Esophagus muscularis mucosa (tissue), 4 donors: ENCODE measurements around the gene CDCP2.

ENCODE experiments used
- EP300 ChIP-seq: sonication (generic); formaldehyde crosslinking; IDR thresholded peaks from one replicate; pipeline ENCODE4 v1.6.1; 2017; ENCODE audit warnings: antibody characterized with exemption
- POLR2A ChIP-seq: fragments of 450-650 bp; IDR thresholded peaks from one replicate; pipeline ENCODE4 v1.6.1; 2017; ENCODE audit warnings: antibody characterized with exemption, moderate library complexity, mild to moderate bottlenecking, low read depth
- POLR2AphosphoS5 ChIP-seq, 2 donors: sonication (generic); formaldehyde crosslinking; IDR thresholded peaks; one replicate each; pipeline ENCODE4 v1.6.1; 2017; ENCODE audit warnings: antibody characterized with exemption in 2 of 2
- TF ChIP-seq, protein P1 (sequence below), 3 experiments: fragments of 200-600 bp in 2 of 3; fragments of 450-650 bp in 1 of 3; sonication (generic) in 2 of 3; IDR thresholded peaks; one replicate each; pipeline ENCODE4 v1.5.1; 2017 to 2019; ENCODE audit warnings: antibody characterized with exemption in 3 of 3, mild to moderate bottlenecking in 2 of 3, moderate library complexity in 1 of 3

DNA sequence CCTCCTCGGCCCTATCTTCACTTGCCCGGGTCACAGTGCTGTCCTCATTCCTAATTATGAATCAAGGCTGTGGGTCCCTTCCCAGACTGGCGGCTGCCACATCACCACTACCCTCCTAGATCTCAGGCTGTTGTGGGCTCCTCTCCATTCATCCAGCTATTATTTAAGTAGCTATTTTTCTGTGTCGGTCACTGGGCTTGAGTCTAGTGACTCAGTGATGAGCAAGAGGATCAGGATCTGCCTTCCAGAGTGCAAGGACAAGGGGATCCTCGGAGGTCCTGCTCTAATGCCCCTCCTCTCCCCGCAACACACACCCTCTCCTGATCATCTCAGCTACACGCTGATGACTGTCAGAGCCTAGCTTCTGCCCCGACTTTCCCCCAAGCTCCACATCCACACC is 34.1 kb downstream of the CDCP2 start:
- TF ChIP-seq, protein P1, sequence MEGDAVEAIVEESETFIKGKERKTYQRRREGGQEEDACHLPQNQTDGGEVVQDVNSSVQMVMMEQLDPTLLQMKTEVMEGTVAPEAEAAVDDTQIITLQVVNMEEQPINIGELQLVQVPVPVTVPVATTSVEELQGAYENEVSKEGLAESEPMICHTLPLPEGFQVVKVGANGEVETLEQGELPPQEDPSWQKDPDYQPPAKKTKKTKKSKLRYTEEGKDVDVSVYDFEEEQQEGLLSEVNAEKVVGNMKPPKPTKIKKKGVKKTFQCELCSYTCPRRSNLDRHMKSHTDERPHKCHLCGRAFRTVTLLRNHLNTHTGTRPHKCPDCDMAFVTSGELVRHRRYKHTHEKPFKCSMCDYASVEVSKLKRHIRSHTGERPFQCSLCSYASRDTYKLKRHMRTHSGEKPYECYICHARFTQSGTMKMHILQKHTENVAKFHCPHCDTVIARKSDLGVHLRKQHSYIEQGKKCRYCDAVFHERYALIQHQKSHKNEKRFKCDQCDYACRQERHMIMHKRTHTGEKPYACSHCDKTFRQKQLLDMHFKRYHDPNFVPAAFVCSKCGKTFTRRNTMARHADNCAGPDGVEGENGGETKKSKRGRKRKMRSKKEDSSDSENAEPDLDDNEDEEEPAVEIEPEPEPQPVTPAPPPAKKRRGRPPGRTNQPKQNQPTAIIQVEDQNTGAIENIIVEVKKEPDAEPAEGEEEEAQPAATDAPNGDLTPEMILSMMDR (IDR thresholded peaks at IDR 0.05) = no peak
- no peak for TF ChIP-seq EP300
- TF ChIP-seq POLR2A = no peak
- no peak for TF ChIP-seq POLR2AphosphoS5 (IDR thresholded peaks at IDR 0.05)
